HG02885 (cell line): Measurements from ENCODE around the gene CTNNBL1.
A peak's percentile ranks its signal among the peaks of the same experiment; 100 is the strongest.
"Not testable (repeated sequence)": the region's sequence is repeated elsewhere in the genome, so short reads cannot be mapped to it uniquely, and the experiment has no call there.

Source experiments
- ATAC-seq: cut with Tn5 transposase; IDR thresholded peaks from one replicate; pipeline ENCODE4 v1.9.1; 2021; ENCODE audit warnings: mild to moderate bottlenecking; ENCODE audit not compliant: unreplicated experiment, poor library complexity

CTNNBL1 gene, protein sequence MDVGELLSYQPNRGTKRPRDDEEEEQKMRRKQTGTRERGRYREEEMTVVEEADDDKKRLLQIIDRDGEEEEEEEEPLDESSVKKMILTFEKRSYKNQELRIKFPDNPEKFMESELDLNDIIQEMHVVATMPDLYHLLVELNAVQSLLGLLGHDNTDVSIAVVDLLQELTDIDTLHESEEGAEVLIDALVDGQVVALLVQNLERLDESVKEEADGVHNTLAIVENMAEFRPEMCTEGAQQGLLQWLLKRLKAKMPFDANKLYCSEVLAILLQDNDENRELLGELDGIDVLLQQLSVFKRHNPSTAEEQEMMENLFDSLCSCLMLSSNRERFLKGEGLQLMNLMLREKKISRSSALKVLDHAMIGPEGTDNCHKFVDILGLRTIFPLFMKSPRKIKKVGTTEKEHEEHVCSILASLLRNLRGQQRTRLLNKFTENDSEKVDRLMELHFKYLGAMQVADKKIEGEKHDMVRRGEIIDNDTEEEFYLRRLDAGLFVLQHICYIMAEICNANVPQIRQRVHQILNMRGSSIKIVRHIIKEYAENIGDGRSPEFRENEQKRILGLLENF

DNA sequence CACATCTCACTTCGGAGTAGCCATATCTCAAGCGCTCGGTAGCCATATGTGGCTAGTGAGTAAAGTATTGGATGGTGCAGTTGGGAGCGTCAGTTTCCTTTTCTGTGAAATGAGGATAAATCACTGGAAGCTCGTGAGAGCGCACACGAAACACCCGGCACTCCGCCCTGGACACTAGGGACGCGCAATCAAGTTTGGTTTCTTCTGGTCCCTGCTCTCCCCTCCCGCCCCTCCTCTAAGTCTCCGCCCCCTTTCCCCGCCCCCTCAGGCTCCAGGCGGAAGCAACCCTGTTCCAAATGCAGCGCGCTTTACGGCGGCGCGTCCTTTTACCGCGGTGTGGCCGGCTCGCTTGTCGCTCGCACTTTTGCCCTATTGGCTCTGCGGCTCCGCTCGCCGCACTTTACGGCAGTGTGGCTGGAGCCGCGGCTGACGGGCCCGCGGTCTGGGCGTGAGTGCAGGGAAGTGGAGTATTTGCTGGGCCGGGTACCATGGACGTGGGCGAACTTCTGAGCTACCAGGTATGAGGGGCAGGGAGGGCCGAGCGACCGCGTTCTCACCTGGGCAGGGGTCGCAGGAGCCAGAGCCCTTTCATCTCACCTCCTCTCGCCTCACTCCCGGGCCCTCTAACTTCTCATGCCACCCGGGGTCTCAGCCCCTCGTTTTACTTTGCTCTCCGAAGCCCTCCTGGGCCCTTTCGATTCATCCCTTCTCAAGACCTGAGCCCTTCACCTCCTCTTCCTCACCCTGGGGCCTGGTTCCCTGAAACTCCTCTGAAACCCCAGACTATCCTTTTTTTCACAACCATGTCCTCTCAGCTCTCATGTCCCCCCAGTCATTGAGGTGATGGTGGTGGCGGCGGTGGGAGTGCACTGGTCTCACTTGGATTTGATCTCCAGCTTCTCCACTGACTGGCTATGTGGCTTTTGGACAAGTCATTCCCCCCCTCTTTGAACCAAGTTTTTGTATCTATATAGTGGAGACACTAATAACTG lies at the start of gene CTNNBL1:
CTNNBL1 (plus strand) TSS at position 396 of the 992 bp plus-strand sequence; CDS start at position 489, 93 bp downstream.
- peak; percentile 88 for ATAC-seq

DNA sequence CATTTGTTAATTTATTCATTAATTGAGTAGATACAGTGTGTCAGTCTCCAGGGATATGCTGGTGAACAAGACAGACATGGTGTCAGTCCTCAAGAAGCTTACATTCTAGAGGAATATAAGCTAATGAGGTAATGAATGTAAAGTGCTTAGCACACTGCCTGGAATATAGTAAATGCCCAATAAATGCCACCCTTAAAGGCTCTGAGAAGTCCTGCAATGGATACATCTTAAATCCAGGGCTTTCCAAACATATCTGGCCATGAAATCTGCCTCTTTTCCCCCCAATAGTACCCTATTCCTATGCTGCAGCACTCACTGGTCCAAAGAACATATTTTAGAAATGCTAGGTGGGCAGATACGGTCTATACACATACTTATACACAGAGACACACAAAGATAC lies 49.2 kb upstream of the CTNNBL1 start:
- no peak for ATAC-seq

DNA sequence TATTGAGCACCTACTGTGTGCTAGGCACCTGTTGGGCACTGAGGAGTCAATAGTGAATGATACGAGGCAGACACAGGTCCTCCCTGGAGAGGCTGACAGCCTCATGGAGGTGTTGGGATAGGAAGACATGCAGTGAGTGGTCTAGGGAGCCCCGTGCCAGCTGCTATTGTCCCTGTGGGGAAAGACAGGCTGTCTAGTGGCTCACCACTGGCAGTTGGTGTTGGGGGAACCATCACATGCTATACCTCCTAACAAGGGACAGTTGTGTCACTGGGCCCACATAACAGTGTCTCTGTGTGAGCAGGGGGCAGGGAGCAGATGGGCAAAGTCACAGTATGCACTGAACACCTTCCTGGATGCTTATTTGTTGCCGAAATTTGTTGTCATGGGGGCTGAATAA lies 45.9 kb upstream of the CTNNBL1 start:
- ATAC-seq = no peak

DNA sequence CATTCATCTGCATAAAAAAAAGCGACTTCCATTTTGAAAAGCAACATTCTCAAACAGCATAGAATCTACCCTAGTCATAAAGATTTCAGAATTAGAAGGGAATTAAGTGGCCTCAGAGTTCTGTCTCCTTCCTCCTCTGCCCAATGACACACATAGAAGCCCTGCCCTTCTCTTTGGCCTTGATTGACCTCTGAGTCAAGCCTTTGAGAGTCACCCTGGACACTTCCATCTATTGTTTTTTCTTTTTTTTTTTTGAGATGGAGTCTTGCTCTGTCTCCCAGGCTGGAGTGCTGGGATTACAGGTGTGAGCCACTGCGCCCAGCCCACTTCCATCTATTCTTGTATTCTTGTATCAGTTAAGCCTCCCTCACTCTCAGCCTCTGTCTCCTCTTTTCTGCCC lies 44.8 kb upstream of the CTNNBL1 start:
- no peak for ATAC-seq

DNA sequence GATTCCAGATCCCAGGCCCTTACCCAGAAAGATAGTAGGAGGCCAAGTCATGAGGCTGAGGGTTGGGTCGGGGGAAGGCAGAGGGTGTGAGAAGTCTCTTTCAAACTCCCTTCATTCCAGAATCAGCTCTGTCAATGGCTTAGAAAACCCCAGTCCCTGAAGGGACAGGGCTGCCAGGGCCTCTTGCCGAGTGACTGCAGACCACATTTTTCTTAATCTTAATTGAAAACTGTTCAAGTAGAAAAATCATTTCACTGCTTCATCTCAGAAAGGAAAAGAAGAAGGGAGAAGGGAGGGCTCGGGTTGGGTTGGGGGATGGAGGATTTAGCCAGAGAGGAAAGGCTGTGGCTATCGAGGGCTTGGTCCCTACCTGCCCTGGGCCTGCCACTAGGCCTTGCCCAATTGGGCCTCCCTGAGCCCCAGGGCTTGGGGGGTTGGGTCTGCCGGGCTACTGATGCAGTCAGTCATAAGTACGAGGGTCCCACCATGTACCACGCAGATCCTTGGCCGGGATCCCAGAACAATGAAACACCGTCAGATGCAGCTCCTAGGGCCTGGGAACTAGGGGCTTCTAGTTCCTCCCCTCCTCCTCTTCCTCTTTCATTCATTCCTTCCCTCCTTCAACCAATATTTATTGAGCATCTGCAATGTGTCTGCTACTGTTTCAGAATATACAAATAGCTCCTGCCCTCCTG lies 44.0 kb upstream of the CTNNBL1 start:
- no peak for ATAC-seq

DNA sequence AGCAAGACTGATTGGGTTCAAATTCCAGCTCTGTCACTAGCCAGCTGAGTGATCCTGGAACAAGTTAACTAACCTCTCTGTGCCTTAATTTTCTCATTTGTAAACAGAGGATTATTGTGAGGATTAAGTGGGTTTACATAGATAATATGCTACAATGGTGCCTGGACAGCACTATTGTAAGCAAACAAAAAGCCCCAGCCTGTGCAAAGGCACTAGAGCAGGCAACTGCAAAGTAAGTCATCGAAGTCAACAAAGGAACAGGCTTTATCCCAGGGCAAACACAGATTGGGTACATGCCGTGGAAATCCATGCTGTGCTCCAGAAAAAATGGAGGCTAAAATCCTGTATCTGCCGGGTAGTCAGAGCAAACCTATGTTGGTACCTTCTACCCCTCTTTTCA lies 43.2 kb upstream of the CTNNBL1 start:
- no peak for ATAC-seq

DNA sequence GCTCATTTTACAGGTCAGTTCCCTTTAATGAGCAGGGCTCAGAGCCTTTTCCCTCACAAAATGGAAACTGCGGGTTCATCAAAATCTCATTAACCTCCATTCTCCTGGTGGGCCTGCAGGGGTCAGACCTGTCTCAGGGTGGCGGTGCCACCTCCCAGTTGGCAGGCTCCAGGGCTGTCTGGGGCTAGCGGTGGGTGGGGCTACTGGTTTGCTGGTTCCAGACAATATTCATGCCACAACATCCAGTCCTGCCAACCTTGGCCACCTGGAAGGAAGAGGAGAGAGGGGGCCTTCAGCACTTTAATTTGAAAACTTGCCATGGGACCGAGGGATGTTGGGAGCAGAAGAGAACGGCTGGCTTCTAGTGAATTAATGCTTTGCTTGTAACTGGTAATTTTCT lies 41.9 kb upstream of the CTNNBL1 start:
- ATAC-seq = no peak

DNA sequence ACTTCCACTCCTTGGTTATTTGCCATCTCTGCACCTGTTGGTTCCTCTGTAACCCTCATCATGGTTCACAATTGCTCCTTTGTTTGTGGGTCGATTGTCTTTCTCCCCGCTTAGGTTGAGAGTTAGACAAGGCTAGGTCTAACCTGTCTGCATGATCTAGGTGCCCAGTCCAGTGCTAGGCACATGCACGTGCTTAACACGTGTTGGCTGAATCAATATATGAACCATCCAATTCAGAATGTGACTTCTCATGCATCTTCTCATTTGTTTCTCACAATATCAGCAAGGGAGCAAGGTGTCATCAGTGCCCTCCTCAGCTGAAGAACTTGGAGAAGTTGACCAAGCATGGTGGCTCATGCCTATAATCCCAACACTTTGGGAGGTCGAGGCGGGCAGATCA lies 36.9 kb upstream of the CTNNBL1 start:
- no peak for ATAC-seq

DNA sequence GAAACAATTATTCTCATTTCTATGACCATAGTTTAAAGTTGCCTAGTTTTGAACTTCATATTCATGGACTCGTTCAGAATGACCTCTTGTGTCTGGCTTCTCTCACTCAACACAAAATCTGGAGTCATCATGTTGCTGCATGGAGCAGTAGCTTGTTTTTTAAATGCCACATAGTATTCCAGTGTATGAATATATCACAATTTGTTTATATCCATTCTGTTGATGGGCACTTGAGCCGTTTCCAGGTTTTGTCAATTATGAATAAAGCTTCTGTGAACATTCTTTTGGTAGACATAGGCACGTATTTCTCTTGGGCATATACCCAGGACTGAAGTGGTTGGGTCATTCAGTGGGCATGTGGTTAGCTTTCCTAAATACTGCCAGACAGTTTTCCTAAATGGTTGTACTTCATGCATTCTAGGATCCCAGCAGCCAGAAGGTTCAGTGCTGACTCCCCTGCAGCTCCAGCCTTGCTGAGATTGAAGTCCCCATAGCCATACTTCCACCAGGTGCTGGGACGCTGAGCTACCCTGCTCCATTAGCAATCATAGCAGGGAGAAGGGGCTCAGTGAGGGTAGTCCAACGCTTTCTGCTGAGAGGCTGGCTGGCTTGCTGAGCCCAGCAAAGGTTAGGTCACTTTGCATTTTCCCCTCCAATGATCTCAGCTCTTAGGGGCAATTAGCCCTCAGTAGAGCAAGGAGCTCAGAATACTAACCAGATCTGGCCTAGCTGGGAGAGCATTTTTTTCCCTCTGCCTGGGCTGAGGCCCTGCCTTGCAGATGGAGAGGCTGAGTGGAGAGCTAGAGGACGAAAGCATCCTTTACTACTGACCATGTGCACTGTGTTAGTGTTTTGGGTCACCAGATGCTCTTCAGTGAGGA lies 35.7 kb upstream of the CTNNBL1 start:
- ATAC-seq = no peak

DNA sequence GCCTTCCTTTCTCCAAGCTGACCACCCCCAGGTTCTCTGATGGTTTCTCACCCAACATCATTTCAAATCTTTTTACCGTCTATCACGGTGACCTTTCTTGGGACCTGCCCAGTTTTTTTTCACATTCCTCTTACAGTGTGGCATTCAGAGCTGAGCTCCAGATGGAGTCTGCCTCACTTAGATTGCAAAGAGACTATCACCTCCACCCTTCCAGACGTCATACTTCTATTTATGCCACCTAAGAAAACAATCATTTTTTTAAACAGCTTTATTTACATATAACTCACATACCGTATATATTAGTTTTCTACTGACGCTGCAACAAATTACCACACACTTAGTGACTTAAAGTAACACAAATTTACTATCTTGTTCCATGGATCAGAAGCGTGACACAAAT lies 32.3 kb upstream of the CTNNBL1 start:
- no peak for ATAC-seq

DNA sequence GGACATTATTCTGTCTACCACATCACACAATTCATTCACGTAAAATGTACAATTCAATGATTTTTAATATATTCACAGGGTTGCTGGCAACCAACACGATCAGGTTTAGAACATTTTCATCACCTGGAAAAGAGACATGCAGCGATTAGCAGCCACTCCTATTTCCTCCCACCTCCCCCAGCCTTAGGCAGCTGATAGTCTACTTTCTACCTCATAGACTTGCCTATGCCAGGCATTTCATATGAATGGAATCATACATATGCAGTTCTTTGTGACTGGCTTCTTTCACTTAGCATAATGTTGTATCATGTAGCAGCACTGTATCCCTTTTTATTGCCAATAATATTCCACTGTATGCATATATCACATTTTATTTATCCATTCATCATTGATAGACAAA lies 31.5 kb upstream of the CTNNBL1 start:
- no peak for ATAC-seq

DNA sequence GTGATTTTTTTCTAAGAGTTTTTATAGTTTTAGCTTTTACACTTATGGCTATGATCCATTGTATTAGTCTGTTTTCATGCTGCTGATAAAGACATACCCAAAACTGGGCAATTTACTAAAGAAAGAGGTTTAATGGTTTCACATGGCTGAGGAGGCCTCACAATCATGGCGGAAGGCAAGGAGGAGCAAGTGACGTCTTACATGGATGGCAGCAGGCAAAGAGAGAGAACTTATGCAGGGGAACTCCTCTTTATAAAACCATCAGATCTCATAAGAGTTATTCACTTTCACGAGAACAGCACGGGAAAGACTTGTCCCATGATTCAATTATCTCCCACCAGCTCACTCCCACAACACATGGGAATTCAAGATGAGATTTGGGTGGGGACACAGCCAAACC lies 29.2 kb upstream of the CTNNBL1 start:
- ATAC-seq = not testable (repeated sequence)

DNA sequence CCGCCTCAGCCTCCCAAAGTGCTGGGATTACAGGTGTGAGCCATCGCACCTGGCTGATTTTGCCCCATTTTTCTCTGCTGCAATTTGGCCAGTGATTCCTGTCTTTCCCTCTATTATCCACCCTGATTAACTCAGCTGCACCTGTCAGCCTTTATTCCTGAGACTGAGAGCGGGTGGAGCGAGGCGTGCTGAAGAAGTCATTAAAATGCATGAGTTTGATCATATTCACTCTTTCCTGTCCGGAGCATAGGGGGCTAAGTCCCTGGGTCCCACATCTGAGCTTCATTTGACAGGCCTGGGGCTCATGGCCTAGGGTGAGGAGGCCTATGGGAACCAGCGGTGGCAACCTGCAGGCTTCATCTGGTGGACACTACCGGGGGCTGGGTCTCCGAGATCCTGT lies 25.7 kb upstream of the CTNNBL1 start:
- no peak for ATAC-seq

DNA sequence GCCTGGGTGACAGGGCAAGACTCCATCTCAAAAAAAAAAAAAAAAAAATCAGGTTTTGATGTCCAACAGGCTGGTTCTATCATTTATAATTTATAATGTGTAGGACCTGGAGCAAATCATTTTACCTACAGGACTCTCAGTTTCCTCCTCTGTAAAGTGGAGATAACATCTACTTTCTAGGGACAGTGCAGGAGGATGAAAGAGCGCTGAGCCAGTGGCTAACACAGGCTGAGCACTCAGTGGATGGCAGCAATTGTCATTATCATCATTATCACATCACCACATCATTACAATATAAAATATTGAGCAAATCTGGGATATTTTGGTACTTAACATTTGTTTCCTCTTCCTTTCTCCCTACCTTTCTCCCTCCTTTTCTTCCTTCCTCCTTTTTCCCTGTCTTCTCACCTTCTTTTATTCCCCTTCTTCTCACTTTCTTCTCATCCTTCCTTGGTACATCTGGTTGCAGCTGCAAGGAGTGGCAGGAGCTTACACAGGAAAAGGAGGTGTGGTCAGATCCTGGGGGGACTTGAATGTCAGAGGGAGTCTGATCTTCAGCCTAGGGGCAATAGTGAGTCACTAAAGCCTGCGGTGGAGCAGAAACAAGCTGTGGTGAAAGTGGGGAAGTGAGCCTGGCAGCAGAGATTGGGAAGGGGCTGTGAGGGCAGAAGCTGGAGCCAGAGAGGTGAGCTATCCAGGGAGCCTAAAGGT lies 24.6 kb upstream of the CTNNBL1 start:
- ATAC-seq = no peak

DNA sequence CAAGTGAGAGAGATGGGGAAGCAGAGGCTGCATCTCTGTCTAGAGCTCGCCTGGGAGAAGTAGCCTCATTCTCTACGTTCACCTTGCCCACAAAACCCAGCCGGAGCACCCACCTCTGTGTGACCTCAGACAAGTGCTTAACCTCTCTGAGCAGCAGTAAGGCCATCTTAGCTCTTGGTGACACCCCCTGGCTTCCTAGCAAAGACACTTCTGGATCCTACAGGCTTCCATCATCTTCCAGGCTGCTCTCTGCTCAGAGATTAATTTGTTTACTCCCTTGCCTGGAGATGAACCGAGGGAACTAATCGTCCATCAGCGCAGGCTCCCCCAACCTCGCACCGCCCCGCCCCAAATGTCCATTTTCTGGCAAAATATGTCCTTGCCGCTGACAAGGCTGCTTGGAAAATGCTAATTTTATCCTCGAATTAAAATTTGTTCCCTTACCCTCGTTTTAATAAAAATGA lies 24.0 kb upstream of the CTNNBL1 start:
- ATAC-seq = no peak

DNA sequence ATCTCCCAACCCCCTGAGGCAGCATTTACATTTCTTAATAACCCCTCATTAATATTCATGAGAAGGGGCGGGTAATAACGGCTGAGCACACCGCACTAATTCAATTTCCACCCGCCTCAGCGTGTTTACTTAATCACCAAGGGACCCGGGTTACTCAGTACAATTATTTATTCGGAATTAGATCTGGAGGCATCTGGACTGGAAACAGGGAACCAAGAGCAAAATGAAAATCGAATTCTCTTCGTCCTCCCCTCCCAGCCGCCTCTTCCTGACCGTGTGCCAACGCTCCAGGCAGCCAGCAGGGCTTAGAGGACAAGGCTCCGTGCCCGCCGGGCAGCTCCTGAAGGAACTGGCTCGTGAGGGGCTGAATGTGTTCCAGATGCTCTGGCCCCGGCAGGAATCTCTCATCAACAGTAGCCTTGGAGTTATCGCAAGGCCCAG lies 23.5 kb upstream of the CTNNBL1 start:
- no peak for ATAC-seq

DNA sequence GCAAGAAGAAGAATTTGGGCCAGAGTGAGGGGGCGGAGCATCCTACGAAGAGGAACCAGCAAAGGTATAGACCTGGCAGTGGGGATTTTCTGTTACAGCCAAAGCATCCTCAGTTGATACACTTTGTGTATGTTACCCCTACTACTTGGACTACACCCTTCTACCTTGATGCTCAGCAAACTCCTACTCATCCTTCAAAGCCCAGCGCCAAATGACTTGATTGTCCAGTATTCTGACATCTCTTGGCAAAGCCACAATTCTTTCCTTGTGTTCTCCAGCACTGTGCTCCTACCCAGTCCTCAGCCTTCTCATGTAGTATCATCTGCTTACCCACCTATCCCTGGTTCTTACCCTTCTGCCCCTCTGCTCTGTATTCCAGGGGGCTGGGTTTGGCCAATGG lies 21.7 kb upstream of the CTNNBL1 start:
- no peak for ATAC-seq

DNA sequence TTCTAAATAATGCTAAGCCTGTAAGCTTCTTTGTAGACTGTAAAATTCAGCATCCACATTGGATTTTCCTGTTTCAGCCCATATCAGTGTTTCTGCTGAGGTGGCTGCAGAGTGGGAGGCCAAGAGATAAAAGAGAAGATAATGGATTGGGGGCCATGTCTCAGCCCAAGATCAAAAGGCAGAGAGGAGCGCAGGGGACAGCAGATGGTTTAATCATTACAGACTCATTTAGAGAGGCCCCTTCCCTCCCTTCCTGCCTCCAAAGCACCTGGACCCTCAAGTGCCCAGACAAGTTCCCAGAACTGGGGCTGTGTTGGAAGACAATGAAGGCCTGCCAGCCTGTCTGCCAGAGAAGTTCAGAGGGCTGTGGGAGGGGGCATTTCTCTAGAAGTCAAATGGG lies 20.4 kb upstream of the CTNNBL1 start:
- ATAC-seq = no peak

DNA sequence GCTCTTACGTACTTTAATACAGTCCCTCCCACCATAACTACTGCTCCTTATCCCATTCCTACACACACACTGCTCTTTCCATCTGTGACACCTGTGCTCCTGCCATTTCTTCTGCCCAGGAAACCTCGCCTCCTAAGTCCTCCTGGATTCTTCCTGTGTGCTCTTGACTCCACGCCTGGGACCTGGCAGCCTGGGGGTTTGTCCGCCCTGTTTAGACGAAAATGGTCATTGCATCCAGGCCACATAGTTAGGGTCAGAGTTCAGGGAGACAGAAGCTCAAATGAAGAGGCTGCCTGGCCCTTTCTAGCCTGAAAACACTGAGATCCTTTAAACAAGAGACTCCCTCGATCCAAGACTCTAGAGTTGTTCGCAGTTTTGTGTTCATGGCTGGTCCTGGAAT lies 17.4 kb upstream of the CTNNBL1 start:
- no peak for ATAC-seq
